ENCODE data around the gene GALNT10.

GALNT10 gene

DNA sequence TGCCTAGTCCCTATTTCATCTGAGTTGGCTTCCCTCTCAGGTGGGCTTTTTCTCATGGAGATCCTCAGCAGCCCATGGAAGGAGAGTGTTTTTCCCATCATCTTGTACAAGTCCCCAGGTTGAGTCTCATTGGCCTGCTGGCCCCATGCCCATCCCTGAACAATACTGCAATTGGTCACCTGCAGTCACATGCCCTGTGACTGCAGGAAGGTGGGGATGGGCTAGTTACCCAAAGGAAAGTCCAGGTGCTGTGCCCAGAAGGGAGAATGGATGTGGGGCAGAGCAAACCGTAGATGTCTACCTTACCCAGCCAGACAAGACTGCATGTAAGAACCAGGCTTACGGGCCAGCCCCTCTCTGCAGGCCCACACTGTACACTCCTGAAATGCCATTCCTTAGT, 201.3 kb downstream of the GALNT10 start:
- H3K27me3 ChIP-seq (ENCODE audit: low read depth) = no peaks in the 10 kb centered on the region
- in situ Hi-C loops (cut with MboI; ENCODE audit: low sequenced_read_pairs) = no loop called here
- no peaks in the 10 kb centered on the region for H3K36me3 ChIP-seq (replicated peaks)
- no peaks in the 10 kb centered on the region for H3K4me1 ChIP-seq
- no peak overlapping the region for H3K4me3 ChIP-seq
- no peaks in the 10 kb centered on the region for H3K9me3 ChIP-seq
- no peak for DNase-seq (ENCODE audit: low spot score in 2 of 2)

DNA sequence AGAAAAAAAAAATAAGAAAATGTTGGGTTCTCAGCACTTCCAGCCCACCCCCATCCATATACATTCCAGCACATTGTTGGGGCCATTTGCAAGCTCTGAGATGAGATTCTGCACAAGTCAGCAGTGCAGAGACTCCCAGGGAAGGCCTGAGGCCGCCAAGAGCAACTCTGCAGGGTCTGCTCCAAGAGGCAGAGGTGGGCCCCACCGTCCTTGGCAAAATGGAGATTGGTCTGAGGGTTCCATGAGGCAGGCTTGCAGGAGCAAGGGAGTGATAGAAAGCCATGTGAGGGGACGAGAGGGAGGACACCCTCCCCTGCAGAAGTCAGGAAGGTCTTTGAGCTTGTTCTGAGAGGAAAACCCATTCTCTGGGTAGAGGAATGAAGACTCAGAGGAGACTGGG, 203.3 kb downstream of the GALNT10 start:
- in situ Hi-C loops (cut with MboI; ENCODE audit: low sequenced_read_pairs) = no loop called here

GRCh38 chr5:154394307-154394706, 203.8 kb downstream of the GALNT10 start:
- no peaks in the 10 kb centered on the region for H3K36me3 ChIP-seq (replicated peaks)
- H3K9me3 ChIP-seq = no peaks in the 10 kb centered on the region
- in situ Hi-C loops (cut with MboI; ENCODE audit: low sequenced_read_pairs) = no loop called here
- no peaks in the 10 kb centered on the region for H3K4me1 ChIP-seq
- DNase-seq (ENCODE audit: low spot score in 2 of 2) = no peak
- no peak overlapping the region for H3K4me3 ChIP-seq
- H3K27me3 ChIP-seq (ENCODE audit: low read depth) = no peaks in the 10 kb centered on the region

More for the DNA sequence above, 203.3 kb downstream of the GALNT10 start:
- no peak for DNase-seq (ENCODE audit: low spot score in 2 of 2)
- Histone ChIP-seq H3K4me3 (no peak overlapping the region), H3K36me3 (replicated peaks) (no peaks in the 10 kb centered on the region), H3K27me3 (ENCODE audit: low read depth) (no peaks in the 10 kb centered on the region), H3K9me3 (no peaks in the 10 kb centered on the region), H3K4me1 (no peaks in the 10 kb centered on the region)

GRCh38 chr5:154395407-154396106, 205.0 kb downstream of the GALNT10 start:
- in situ Hi-C loops (cut with MboI; ENCODE audit: low sequenced_read_pairs) = no loop called here
- DNase-seq (ENCODE audit: low spot score in 2 of 2) = peak in 1 of 2 experiments; percentile 17

GRCh38 chr5:154396128-154396527, 205.6 kb downstream of the GALNT10 start:
- H3K9me3 ChIP-seq = no peaks in the 10 kb centered on the region
- H3K4me3 ChIP-seq = no peak overlapping the region
- in situ Hi-C loops (cut with MboI; ENCODE audit: low sequenced_read_pairs) = no loop called here

More at GRCh38 chr5:154395407-154396106, 205.0 kb downstream of the GALNT10 start:
- H3K4me3 ChIP-seq = no peak overlapping the region
- H3K27me3 ChIP-seq (ENCODE audit: low read depth) = no peaks in the 10 kb centered on the region
- no peaks in the 10 kb centered on the region for H3K9me3 ChIP-seq
- H3K4me1 ChIP-seq = no peaks in the 10 kb centered on the region
- H3K36me3 ChIP-seq (replicated peaks) = no peaks in the 10 kb centered on the region

GRCh38 chr5:154397652-154398406, 207.3 kb downstream of the GALNT10 start:
- Histone ChIP-seq H3K27me3 (ENCODE audit: low read depth) (no peaks in the 10 kb centered on the region), H3K9me3 (no peaks in the 10 kb centered on the region), H3K36me3 (replicated peaks) (no peaks in the 10 kb centered on the region), H3K4me1 (no peaks in the 10 kb centered on the region), H3K4me3 (no peak overlapping the region)
- peak; percentile 9 to 41 for DNase-seq (ENCODE audit: low spot score in 2 of 2)
- in situ Hi-C loops (cut with MboI; ENCODE audit: low sequenced_read_pairs) = no loop called here

More at GRCh38 chr5:154396128-154396527, 205.6 kb downstream of the GALNT10 start:
- no peak for DNase-seq (ENCODE audit: low spot score in 2 of 2)
- Histone ChIP-seq H3K27me3 (ENCODE audit: low read depth) (no peaks in the 10 kb centered on the region), H3K36me3 (replicated peaks) (no peaks in the 10 kb centered on the region), H3K4me1 (no peaks in the 10 kb centered on the region)

GRCh38 chr5:154400678-154401077, 210.1 kb downstream of the GALNT10 start:
- no peak overlapping the region for H3K4me3 ChIP-seq
- no peaks in the 10 kb centered on the region for H3K9me3 ChIP-seq
- no peaks in the 10 kb centered on the region for H3K27me3 ChIP-seq (ENCODE audit: low read depth)
- in situ Hi-C loops (cut with MboI; ENCODE audit: low sequenced_read_pairs) = loop anchor here (5.0 to 10.0 kb wide), 3 partner anchors 213 to 416 kb away; no protein-coding TSS in a partner anchor
- no peak for DNase-seq (ENCODE audit: low spot score in 2 of 2)
- no peaks in the 10 kb centered on the region for H3K4me1 ChIP-seq
- no peaks in the 10 kb centered on the region for H3K36me3 ChIP-seq (replicated peaks)

DNA sequence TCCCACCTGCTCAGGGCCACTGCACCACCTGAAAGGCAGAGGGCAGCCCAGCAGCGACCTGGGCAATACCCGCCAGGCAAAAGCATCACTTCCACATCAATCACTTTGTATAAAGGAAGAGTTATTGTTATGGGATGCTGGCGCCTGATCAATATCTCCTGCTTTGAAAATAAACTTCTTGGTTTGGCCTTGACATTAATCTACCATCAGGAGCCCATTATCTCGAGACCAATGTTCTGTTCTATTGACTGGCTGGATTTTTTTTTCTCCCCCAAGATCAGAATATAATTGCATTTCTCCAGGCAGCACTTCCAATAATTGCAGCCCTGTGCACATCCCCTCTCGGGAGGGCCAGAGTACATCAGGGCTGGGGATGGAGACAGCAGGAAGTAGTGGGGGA, 210.8 kb downstream of the GALNT10 start:
- Histone ChIP-seq H3K4me1 (no peaks in the 10 kb centered on the region), H3K9me3 (no peaks in the 10 kb centered on the region), H3K4me3 (no peak overlapping the region), H3K36me3 (replicated peaks) (no peaks in the 10 kb centered on the region), H3K27me3 (ENCODE audit: low read depth) (no peaks in the 10 kb centered on the region)
- in situ Hi-C loops (cut with MboI; ENCODE audit: low sequenced_read_pairs) = loop anchor here (5.0 to 10.0 kb wide), 3 partner anchors 214 to 417 kb away; no protein-coding TSS in a partner anchor
- no peak for DNase-seq (ENCODE audit: low spot score in 2 of 2)

GRCh38 chr5:154401931-154402330, 211.4 kb downstream of the GALNT10 start:
- H3K36me3 ChIP-seq (replicated peaks) = no peaks in the 10 kb centered on the region
- no peak overlapping the region for H3K4me3 ChIP-seq
- no peaks in the 10 kb centered on the region for H3K4me1 ChIP-seq
- DNase-seq (ENCODE audit: low spot score in 2 of 2) = no peak
- in situ Hi-C loops (cut with MboI; ENCODE audit: low sequenced_read_pairs) = loop anchor here (5.0 to 10.0 kb wide), 3 partner anchors 215 to 417 kb away; no protein-coding TSS in a partner anchor
- no peaks in the 10 kb centered on the region for H3K27me3 ChIP-seq (ENCODE audit: low read depth)
- H3K9me3 ChIP-seq = no peaks in the 10 kb centered on the region

DNA sequence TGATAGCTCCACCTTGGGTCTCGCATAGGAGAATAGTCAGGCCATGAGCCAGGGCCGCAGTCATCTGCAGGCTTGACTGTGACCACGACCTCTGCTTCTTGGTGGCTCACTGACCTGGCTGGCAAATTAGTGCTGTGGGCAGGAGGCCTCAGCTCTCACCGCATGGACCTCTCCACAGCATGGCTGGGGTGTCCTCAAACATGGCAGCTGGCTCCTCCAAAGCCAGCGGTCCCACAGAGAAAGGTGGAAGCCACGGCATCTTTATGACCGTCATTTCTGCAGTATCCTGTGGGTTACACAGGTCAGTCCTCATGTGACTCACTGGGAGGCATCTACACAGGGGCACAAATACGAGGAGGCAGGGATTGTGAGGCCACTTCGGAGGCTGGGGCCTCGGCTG, 212.1 kb downstream of the GALNT10 start:
- no peaks in the 10 kb centered on the region for H3K9me3 ChIP-seq
- no peaks in the 10 kb centered on the region for H3K4me1 ChIP-seq
- no peaks in the 10 kb centered on the region for H3K36me3 ChIP-seq (replicated peaks)
- no peak overlapping the region for H3K4me3 ChIP-seq
- in situ Hi-C loops (cut with MboI; ENCODE audit: low sequenced_read_pairs) = loop anchor here (5.0 to 10.0 kb wide), 3 partner anchors 215 to 418 kb away; no protein-coding TSS in a partner anchor
- no peaks in the 10 kb centered on the region for H3K27me3 ChIP-seq (ENCODE audit: low read depth)
- no peak for DNase-seq (ENCODE audit: low spot score in 2 of 2)

DNA sequence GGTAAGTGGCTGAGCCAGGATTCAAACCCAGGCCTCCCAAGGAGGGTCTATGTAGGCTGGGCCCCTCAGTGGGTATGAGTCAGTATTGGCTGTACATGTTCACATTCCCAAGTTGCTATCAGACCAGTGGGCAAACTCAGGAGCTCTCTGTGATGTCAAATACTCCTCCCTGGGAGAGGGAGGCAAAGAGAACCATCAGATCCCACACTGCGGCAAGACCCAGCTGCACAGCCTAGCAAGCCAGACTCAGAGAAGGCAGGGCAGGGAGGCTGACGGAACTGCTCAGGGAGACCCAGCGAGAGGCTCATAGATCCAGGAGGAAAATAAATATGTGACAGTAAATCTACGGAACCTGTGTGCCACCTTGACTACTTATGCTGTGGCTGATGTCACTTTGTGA, 212.7 kb downstream of the GALNT10 start:
- no peak for DNase-seq (ENCODE audit: low spot score in 2 of 2)
- H3K4me3 ChIP-seq = no peak overlapping the region
- H3K9me3 ChIP-seq = no peaks in the 10 kb centered on the region
- no peaks in the 10 kb centered on the region for H3K4me1 ChIP-seq
- no peaks in the 10 kb centered on the region for H3K27me3 ChIP-seq (ENCODE audit: low read depth)
- no peaks in the 10 kb centered on the region for H3K36me3 ChIP-seq (replicated peaks)
- in situ Hi-C loops (cut with MboI; ENCODE audit: low sequenced_read_pairs) = loop anchor here (5.0 to 10.0 kb wide), 3 partner anchors 216 to 418 kb away; no protein-coding TSS in a partner anchor

DNA sequence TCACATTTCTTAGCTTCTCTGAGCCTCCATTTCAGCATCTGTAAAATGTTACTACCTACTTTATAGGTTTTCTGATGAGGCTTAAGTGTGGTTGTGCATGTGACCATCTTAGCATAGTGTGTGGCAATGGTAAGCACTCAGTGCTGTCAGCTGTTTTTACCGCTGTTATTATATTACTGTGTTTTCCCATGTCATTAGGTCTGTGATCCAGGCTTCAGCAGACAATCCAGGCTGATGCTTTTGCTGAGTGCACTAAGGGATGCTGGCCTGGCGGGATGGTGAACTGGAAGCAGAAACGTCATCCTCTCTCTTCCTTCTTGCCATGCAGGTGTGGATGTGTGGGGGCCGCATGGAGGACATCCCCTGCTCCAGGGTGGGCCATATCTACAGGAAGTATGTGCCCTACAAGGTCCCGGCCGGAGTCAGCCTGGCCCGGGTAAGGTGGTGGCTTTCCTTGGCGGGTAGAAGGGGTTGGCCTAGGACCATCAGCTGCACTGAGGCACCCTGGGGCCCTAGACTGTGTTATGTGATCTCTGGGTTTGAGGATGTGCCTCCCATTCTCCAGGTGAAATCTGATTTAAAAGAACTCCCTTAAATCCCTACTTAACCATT, 213.3 kb downstream of the GALNT10 start:
- no peaks in the 10 kb centered on the region for H3K27me3 ChIP-seq (ENCODE audit: low read depth)
- H3K4me3 ChIP-seq = no peak overlapping the region
- no peaks in the 10 kb centered on the region for H3K36me3 ChIP-seq (replicated peaks)
- in situ Hi-C loops (cut with MboI; ENCODE audit: low sequenced_read_pairs) = loop anchor here (5.0 to 10.0 kb wide), 3 partner anchors 217 to 419 kb away; no protein-coding TSS in a partner anchor
- H3K4me1 ChIP-seq = no peaks in the 10 kb centered on the region
- no peaks in the 10 kb centered on the region for H3K9me3 ChIP-seq
- no peak for DNase-seq (ENCODE audit: low spot score in 2 of 2)

DNA sequence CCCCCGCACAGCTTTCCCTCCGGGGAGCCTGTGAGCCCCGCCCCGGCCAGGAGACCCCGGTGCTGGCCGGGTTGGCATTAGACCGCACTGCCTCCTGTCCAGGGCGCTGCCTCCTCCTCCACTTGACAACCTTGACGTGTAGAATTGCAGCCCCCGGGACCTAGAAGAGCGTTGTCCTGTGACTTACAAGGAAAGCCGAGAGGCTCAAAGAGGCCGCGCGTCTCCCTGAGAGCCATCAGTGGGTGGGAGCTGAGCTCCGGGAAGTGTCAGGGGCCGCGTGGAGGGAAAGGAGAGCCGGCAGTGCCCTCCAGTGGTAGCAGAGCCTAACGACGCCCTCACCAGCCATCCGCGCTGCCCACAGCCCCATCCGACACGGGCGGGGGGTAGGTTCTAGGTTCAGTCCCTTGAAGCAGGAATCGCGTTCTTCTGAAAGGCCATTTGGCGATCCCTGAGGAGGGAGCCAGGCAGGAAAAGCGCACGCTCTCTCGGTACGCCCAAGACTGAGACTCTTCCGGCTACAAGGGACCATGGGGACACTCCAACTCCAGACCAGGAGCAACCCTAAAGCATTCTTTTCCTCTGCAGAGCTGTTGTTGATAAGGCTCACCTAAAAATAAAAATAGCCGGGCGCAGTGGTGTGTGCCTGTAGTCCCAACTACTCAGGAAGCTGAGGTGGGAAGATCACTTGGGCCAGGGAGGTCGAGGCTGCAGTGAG, 214.7 kb downstream of the GALNT10 start:
- DNase-seq (ENCODE audit: low spot score in 2 of 2) = peak; percentile 77 to 88
- H3K27me3 ChIP-seq (ENCODE audit: low read depth) = no peaks in the 10 kb centered on the region
- no peaks in the 10 kb centered on the region for H3K36me3 ChIP-seq (replicated peaks)
- no peaks in the 10 kb centered on the region for H3K4me1 ChIP-seq
- H3K9me3 ChIP-seq = no peaks in the 10 kb centered on the region
- no peak overlapping the region for H3K4me3 ChIP-seq
- in situ Hi-C loops (cut with MboI; ENCODE audit: low sequenced_read_pairs) = loop anchor here (10.0 kb wide), 1 partner anchor 420 kb away; no protein-coding TSS in a partner anchor
